Gastroesophageal sphincter (tissue), 4 donors: Measurements from ENCODE around the gene AP2A2. TPM values are rescaled to one million over a fixed set of nuclear protein-coding genes. Genes with fewer than 3 reads are reported as not detected.

Source experiments
- ATAC-seq: fragments of 150-250 bp; one replicate; pipeline ENCODE4 v1.9.1; 2016; ENCODE audit warnings: mild to moderate bottlenecking, moderate library complexity
- H3K27ac ChIP-seq, 4 donors: fragments of 200-600 bp; sonication (generic) in 3 of 4; 1 replicate in 3 of 4; 2 replicates in 1 of 4; pipeline ENCODE4 v1.5.1; 2016 to 2019
- H3K27me3 ChIP-seq: fragments of 200-600 bp; sonication (generic); one replicate; pipeline ENCODE4 v1.5.1; 2019
- H3K36me3 ChIP-seq, 2 donors: fragments of 200-600 bp; sonication (generic); one replicate each; pipeline ENCODE4 v1.5.1; 2019; ENCODE audit warnings: control low read depth in 1 of 2
- H3K4me1 ChIP-seq, 3 donors: fragments of 200-600 bp; sonication (generic); 1 replicate in 2 of 3; 2 replicates in 1 of 3; pipeline ENCODE4 v1.5.1; 2016 to 2019; ENCODE audit warnings: control low read depth in 2 of 3
- H3K4me3 ChIP-seq, 2 donors: fragments of 200-600 bp; sonication (generic); one replicate each; pipeline ENCODE4 v1.5.1; 2019; ENCODE audit warnings: mild to moderate bottlenecking in 1 of 2, moderate library complexity in 1 of 2
- H3K9me3 ChIP-seq, 3 donors: fragments of 200-600 bp; sonication (generic); one replicate each; pipeline ENCODE4 v1.5.1; 2017 to 2019; ENCODE audit warnings: control low read depth in 2 of 3
- EP300 ChIP-seq: sonication (generic); formaldehyde crosslinking; IDR thresholded peaks from one replicate; pipeline ENCODE4 v1.6.1; 2017; ENCODE audit warnings: antibody characterized with exemption, mild to moderate bottlenecking
- POLR2A ChIP-seq, 2 donors: fragments of 450-650 bp; IDR thresholded peaks; one replicate each; pipeline ENCODE4 v1.6.1; 2017; ENCODE audit warnings: antibody characterized with exemption in 2 of 2, mild to moderate bottlenecking in 2 of 2, moderate library complexity in 1 of 2
- POLR2AphosphoS5 ChIP-seq: sonication (generic); formaldehyde crosslinking; IDR thresholded peaks from one replicate; pipeline ENCODE4 v1.6.1; 2017; ENCODE audit warnings: antibody characterized with exemption
- WGBS, 2 donors: methylation state at CpG; one replicate each; pipeline ENCODE4 v1.1.5; 2018; ENCODE audit warnings: low coverage in 1 of 2; 5-methylcytosine and 5-hydroxymethylcytosine counted together
- total RNA-seq, 4 donors: library from RNA; depleted of rRNA; stranded (reverse); fragments of >200 nt; gene quantifications; one replicate each; pipeline ENCODE4 v1.1.0, GENCODE V29; 2016
- TF ChIP-seq, protein P1 (sequence below), 4 experiments: fragments of 200-600 bp in 2 of 4; fragments of 450-650 bp in 2 of 4; sonication (generic) in 1 of 4; IDR thresholded peaks; one replicate each; pipeline ENCODE4 v1.5.1; 2017 to 2019; ENCODE audit warnings: antibody characterized with exemption in 4 of 4, mild to moderate bottlenecking in 2 of 4, moderate library complexity in 2 of 4

AP2A2 gene
- total RNA-seq, 4 donors from 2014 or later: 47.9 to 88.5 (median 61.6) TPM

GRCh38 chr11:944711-945470 is 19.2 kb downstream of the AP2A2 start:
- WGBS, 2 donors: 54 to 78% methylated on average over 7 to 10 of the region's 13 CpGs

GRCh38 chr11:945986-946385 is 20.3 kb downstream of the AP2A2 start:
- no peak overlapping the region for H3K4me3 ChIP-seq
- WGBS, 2 donors: 64 to 74% methylated on average over 5 to 8 of the region's 9 CpGs
- no peaks in the 10 kb centered on the region for H3K27me3 ChIP-seq
- peaks cover 0 to 59% of the 10 kb centered on the region in 2 donors for H3K36me3 ChIP-seq
- no peak overlapping the region for H3K27ac ChIP-seq
- no peak for ATAC-seq
- no peak for TF ChIP-seq EP300
- no peak for TF ChIP-seq POLR2A (IDR thresholded peaks at IDR 0.05)
- no peak for TF ChIP-seq POLR2AphosphoS5
- TF ChIP-seq, protein P1, sequence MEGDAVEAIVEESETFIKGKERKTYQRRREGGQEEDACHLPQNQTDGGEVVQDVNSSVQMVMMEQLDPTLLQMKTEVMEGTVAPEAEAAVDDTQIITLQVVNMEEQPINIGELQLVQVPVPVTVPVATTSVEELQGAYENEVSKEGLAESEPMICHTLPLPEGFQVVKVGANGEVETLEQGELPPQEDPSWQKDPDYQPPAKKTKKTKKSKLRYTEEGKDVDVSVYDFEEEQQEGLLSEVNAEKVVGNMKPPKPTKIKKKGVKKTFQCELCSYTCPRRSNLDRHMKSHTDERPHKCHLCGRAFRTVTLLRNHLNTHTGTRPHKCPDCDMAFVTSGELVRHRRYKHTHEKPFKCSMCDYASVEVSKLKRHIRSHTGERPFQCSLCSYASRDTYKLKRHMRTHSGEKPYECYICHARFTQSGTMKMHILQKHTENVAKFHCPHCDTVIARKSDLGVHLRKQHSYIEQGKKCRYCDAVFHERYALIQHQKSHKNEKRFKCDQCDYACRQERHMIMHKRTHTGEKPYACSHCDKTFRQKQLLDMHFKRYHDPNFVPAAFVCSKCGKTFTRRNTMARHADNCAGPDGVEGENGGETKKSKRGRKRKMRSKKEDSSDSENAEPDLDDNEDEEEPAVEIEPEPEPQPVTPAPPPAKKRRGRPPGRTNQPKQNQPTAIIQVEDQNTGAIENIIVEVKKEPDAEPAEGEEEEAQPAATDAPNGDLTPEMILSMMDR (IDR thresholded peaks at IDR 0.05): no peak
- peaks cover 0 to 13% (median 0%) of the 10 kb centered on the region in 3 donors for H3K9me3 ChIP-seq
- H3K4me1 ChIP-seq: peaks cover 0 to 42% (median 0%) of the 10 kb centered on the region in 3 donors

More at GRCh38 chr11:944711-945470, 19.2 kb downstream of the AP2A2 start:
- Histone ChIP-seq H3K27me3 (no peaks in the 10 kb centered on the region), H3K4me3 (no peak overlapping the region), H3K36me3 (peaks cover 0 to 54% of the 10 kb centered on the region in 2 donors), H3K27ac (no peak overlapping the region), H3K9me3 (peaks cover 0 to 12% (median 0%) of the 10 kb centered on the region in 3 donors), H3K4me1 (peaks cover 0 to 52% (median 0%) of the 10 kb centered on the region in 3 donors)
- TF ChIP-seq, protein P1 (IDR thresholded peaks at IDR 0.05): no peak
- no peak for TF ChIP-seq POLR2AphosphoS5
- TF ChIP-seq EP300: no peak
- no peak for ATAC-seq

- WGBS, 2 donors: 90 to 93% methylated on average over 2 to 3 of the region's 4 CpGs
- Histone ChIP-seq H3K4me1 (peaks cover 0 to 40% (median 0%) of the 10 kb centered on the region in 3 donors), H3K27ac (no peak overlapping the region), H3K9me3 (peaks cover 0 to 13% (median 0%) of the 10 kb centered on the region in 3 donors), H3K4me3 (no peak overlapping the region), H3K27me3 (no peaks in the 10 kb centered on the region), H3K36me3 (peaks cover 0 to 59% of the 10 kb centered on the region in 2 donors)
- TF ChIP-seq POLR2AphosphoS5 (no peak), EP300 (no peak), POLR2A (IDR thresholded peaks at IDR 0.05) (no peak)
- TF ChIP-seq, protein P1 (IDR thresholded peaks at IDR 0.05): no peak
- no peak for ATAC-seq
These were observed 22.1 kb downstream of the AP2A2 start for GRCh38 chr11:947744-948143.

DNA sequence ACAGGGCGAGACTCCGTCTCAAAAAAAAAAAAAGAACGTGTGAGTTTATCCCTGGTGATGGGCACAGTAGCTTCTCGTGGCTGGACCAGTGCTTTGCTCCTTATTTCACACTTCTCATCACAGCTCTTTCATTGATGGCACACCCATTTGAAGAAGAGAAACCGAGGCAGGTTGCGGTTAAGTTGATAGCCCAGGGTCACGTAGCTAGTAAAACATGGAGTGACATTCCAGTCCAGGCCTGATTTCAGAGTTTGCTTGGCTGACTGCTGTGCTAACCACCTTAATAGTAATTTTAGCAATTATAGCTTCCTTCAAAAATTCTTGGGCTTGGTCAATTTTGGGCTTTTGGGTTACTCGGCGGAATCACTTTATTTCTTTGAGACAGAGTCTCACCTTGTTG is 25.8 kb downstream of the AP2A2 start:
- no peak for ATAC-seq
- H3K4me3 ChIP-seq: no peak overlapping the region
- no peaks in the 10 kb centered on the region for H3K27me3 ChIP-seq
- H3K27ac ChIP-seq: no peak overlapping the region
- 92 to 94% methylated on average over 3 to 9 of the region's 9 CpGs for WGBS, 2 donors
- H3K36me3 ChIP-seq: peaks cover 0 to 44% of the 10 kb centered on the region in 2 donors
- TF ChIP-seq POLR2AphosphoS5 (no peak), EP300 (no peak)
- TF ChIP-seq, protein P1 (IDR thresholded peaks at IDR 0.05): no peak
- H3K9me3 ChIP-seq: peaks cover 0 to 13% (median 0%) of the 10 kb centered on the region in 3 donors
- peaks cover 0 to 52% (median 2%) of the 10 kb centered on the region in 3 donors for H3K4me1 ChIP-seq
